Esophagus muscularis mucosa (tissue), 4 donors: ENCODE measurements around the gene ARSK. TPM values are rescaled to one million over a fixed set of nuclear protein-coding genes. Genes with fewer than 3 reads are reported as not detected.

Source experiments
- DNase-seq: peaks from one replicate; pipeline ENCODE4 v3.0.0-alpha.2; 2017; ENCODE audit errors: extremely low spot score
- H3K27ac ChIP-seq, 4 donors: fragments of 200-600 bp; sonication (generic); replicated peaks in 1 of 4; 1 replicate in 3 of 4; 2 replicates in 1 of 4; pipeline ENCODE4 v1.5.1; 2016 to 2019; ENCODE audit warnings: mild to moderate bottlenecking in 1 of 4
- H3K27me3 ChIP-seq, 4 donors: fragments of 200-600 bp; sonication (generic); one replicate each; pipeline versions ENCODE4 v1.5.1 to v1.6.0; 2016 to 2019
- H3K36me3 ChIP-seq, 4 donors: fragments of 200-600 bp; sonication (generic); one replicate each; pipeline ENCODE4 v1.5.1; 2016 to 2019
- H3K4me1 ChIP-seq, 4 donors: fragments of 200-600 bp; sonication (generic); one replicate each; pipeline ENCODE4 v1.5.1; 2016 to 2019
- H3K4me3 ChIP-seq, 4 donors: fragments of 200-600 bp; sonication (generic); 1 replicate in 2 of 4; 2 replicates in 2 of 4; pipeline ENCODE4 v1.5.1; 2016 to 2019; ENCODE audit warnings: mild to moderate bottlenecking in 4 of 4, moderate library complexity in 1 of 4
- H3K9me3 ChIP-seq, 4 donors: fragments of 200-600 bp; sonication (generic); 1 replicate in 3 of 4; 2 replicates in 1 of 4; pipeline ENCODE4 v1.5.1; 2016 to 2019
- CTCF ChIP-seq, 3 experiments: fragments of 200-600 bp in 2 of 3; fragments of 450-650 bp in 1 of 3; sonication (generic) in 2 of 3; IDR thresholded peaks; one replicate each; pipeline ENCODE4 v1.5.1; 2017 to 2019; ENCODE audit warnings: antibody characterized with exemption in 3 of 3, mild to moderate bottlenecking in 2 of 3, moderate library complexity in 1 of 3
- EP300 ChIP-seq: sonication (generic); formaldehyde crosslinking; IDR thresholded peaks from one replicate; pipeline ENCODE4 v1.6.1; 2017; ENCODE audit warnings: antibody characterized with exemption
- POLR2A ChIP-seq: fragments of 450-650 bp; IDR thresholded peaks from one replicate; pipeline ENCODE4 v1.6.1; 2017; ENCODE audit warnings: antibody characterized with exemption, moderate library complexity, mild to moderate bottlenecking, low read depth
- POLR2AphosphoS5 ChIP-seq, 2 donors: sonication (generic); formaldehyde crosslinking; IDR thresholded peaks; one replicate each; pipeline ENCODE4 v1.6.1; 2017; ENCODE audit warnings: antibody characterized with exemption in 2 of 2
- WGBS: methylation state at CpG from one replicate; pipeline ENCODE4 v1.1.5; 2018; 5-methylcytosine and 5-hydroxymethylcytosine counted together
- intact Hi-C: fragments of 100-400 bp; cut with DNase I; formaldehyde crosslinking; loops from one replicate; pipeline ENCODE4 v1.15.1; 2023
- total RNA-seq, 4 donors: library from RNA; depleted of rRNA; stranded (reverse); fragments of >200 nt; gene quantifications; one replicate each; pipeline versions ENCODE4 v1.1.0 to v1.2.1, GENCODE V29; 2016

ARSK gene
- total RNA-seq, 4 donors from 2014 or later = 5.0 to 7.3 (median 6.7) TPM

- intact Hi-C loops = loop anchor here (10.0 kb wide), 1 partner anchor 53 kb away; no protein-coding TSS in a partner anchor
- Histone ChIP-seq H3K4me1 (peaks cover 0 to 6% (median 1%) of the 10 kb centered on the region in 4 donors), H3K27ac (no peak overlapping the region), H3K27me3 (no peaks in the 10 kb centered on the region), H3K9me3 (no peaks in the 10 kb centered on the region), H3K4me3 (no peak overlapping the region), H3K36me3 (peaks cover 9 to 63% (median 54%) of the 10 kb centered on the region in 4 donors)
- TF ChIP-seq POLR2A (no peak), POLR2AphosphoS5 (IDR thresholded peaks at IDR 0.05) (no peak), CTCF (IDR thresholded peaks at IDR 0.05) (no peak), EP300 (no peak)
- 78% methylated on average over 2 of the region's 2 CpGs for WGBS
- DNase-seq = no peak
Measured at GRCh38 chr5:95537501-95537900, 17.4 kb upstream of the ARSK start.

- no peak for DNase-seq
- Histone ChIP-seq H3K4me1 (peaks cover 0 to 17% (median 10%) of the 10 kb centered on the region in 4 donors), H3K4me3 (no peak overlapping the region), H3K9me3 (no peaks in the 10 kb centered on the region), H3K27me3 (no peaks in the 10 kb centered on the region), H3K27ac (no peak overlapping the region), H3K36me3 (peaks cover 9 to 82% (median 62%) of the 10 kb centered on the region in 4 donors)
- intact Hi-C loops = no loop called here
- 52% methylated on average over 3 of the region's 3 CpGs for WGBS
- TF ChIP-seq EP300 (no peak), POLR2AphosphoS5 (IDR thresholded peaks at IDR 0.05) (no peak), POLR2A (no peak), CTCF (IDR thresholded peaks at IDR 0.05) (no peak)
Measured at GRCh38 chr5:95543017-95543705, 11.7 kb upstream of the ARSK start.

GRCh38 chr5:95549030-95549429 lies 5.9 kb upstream of the ARSK start:
- no peak for DNase-seq
- peaks cover 10 to 58% (median 34%) of the 10 kb centered on the region in 4 donors for H3K36me3 ChIP-seq
- TF ChIP-seq POLR2AphosphoS5 (IDR thresholded peaks at IDR 0.05) (no peak), EP300 (no peak), POLR2A (no peak)
- no peak overlapping the region for H3K4me3 ChIP-seq
- no peak overlapping the region for H3K27ac ChIP-seq
- no peaks in the 10 kb centered on the region for H3K9me3 ChIP-seq
- intact Hi-C loops = no loop called here
- H3K4me1 ChIP-seq = peaks cover 5 to 25% (median 15%) of the 10 kb centered on the region in 4 donors
- H3K27me3 ChIP-seq = no peaks in the 10 kb centered on the region

- peak overlapping the region; percentile 74 to 90 (median 80) for H3K4me3 ChIP-seq
- TF ChIP-seq POLR2AphosphoS5 (IDR thresholded peaks at IDR 0.05) = no peak
- no peak for TF ChIP-seq POLR2A
- no peak for TF ChIP-seq EP300
- TF ChIP-seq CTCF (IDR thresholded peaks at IDR 0.05) = no peak
- H3K27me3 ChIP-seq = no peaks in the 10 kb centered on the region
- H3K27ac ChIP-seq = peak overlapping the region; percentile 87 to 91 (median 88)
- H3K36me3 ChIP-seq = peaks cover 0 to 12% (median 7%) of the 10 kb centered on the region in 4 donors
- peaks cover 13 to 34% (median 27%) of the 10 kb centered on the region in 4 donors for H3K4me1 ChIP-seq
- no peaks in the 10 kb centered on the region for H3K9me3 ChIP-seq
- no peak for DNase-seq
- WGBS = 0% methylated on average over 6 of the region's 6 CpGs
- intact Hi-C loops = no loop called here
Measured at GRCh38 chr5:95554331-95554646, 612 bp upstream of the ARSK start.

- Histone ChIP-seq H3K27me3 (no peaks in the 10 kb centered on the region), H3K27ac (peak overlapping the region; percentile 87 to 91 (median 88)), H3K4me3 (peak overlapping the region; percentile 74 to 90 (median 80)), H3K4me1 (peaks cover 13 to 34% (median 27%) of the 10 kb centered on the region in 4 donors), H3K9me3 (no peaks in the 10 kb centered on the region), H3K36me3 (peaks cover 0 to 10% (median 2%) of the 10 kb centered on the region in 4 donors)
- 0% methylated on average over 9 of the region's 9 CpGs for WGBS
- no peak for TF ChIP-seq POLR2AphosphoS5 (IDR thresholded peaks at IDR 0.05)
- TF ChIP-seq CTCF (IDR thresholded peaks at IDR 0.05) = no peak
- TF ChIP-seq EP300 = no peak
- TF ChIP-seq POLR2A = no peak
- intact Hi-C loops = no loop called here
- no peak for DNase-seq
Measured at GRCh38 chr5:95555553-95555952, 652 bp downstream of the ARSK start.
